GM19372 (cell line): ENCODE data around the gene DAP.

ENCODE experiments used
- ATAC-seq: cut with Tn5 transposase; IDR thresholded peaks from one replicate; pipeline ENCODE4 v1.9.1; 2021; ENCODE audit warnings: mild to moderate bottlenecking, low read depth, moderate library complexity; ENCODE audit not compliant: unreplicated experiment

Gene DAP

GRCh38 chr5:10761933-10762775 is 1.1 kb upstream of the DAP start:
- no peak for ATAC-seq

- ATAC-seq: no peak
Measured at GRCh38 chr5:10760921-10761184, 181 bp downstream of the DAP start.

- ATAC-seq: peak; percentile 38
Measured at GRCh38 chr5:10760096-10760920, 726 bp downstream of the DAP start.

- ATAC-seq: no peak
Measured at GRCh38 chr5:10759111-10759510, 1.9 kb downstream of the DAP start.

- no peak for ATAC-seq
Measured at GRCh38 chr5:10757922-10758555, 3.0 kb downstream of the DAP start.

- no peak for ATAC-seq
Measured at GRCh38 chr5:10757043-10757442, 4.0 kb downstream of the DAP start.

- ATAC-seq: no peak
Measured at GRCh38 chr5:10756549-10756948, 4.5 kb downstream of the DAP start.

- no peak for ATAC-seq
Measured at GRCh38 chr5:10753178-10753577, 7.9 kb downstream of the DAP start.

- ATAC-seq: no peak
Measured at GRCh38 chr5:10752451-10752850, 8.6 kb downstream of the DAP start.

GRCh38 chr5:10750909-10751308 is 10.1 kb downstream of the DAP start:
- ATAC-seq: no peak

- ATAC-seq: no peak
Measured at GRCh38 chr5:10747678-10748622, 13.1 kb downstream of the DAP start.

- no peak for ATAC-seq
Measured at GRCh38 chr5:10746711-10747110, 14.3 kb downstream of the DAP start.

GRCh38 chr5:10745133-10745532 is 15.9 kb downstream of the DAP start:
- ATAC-seq: no peak

GRCh38 chr5:10744681-10745080 is 16.4 kb downstream of the DAP start:
- no peak for ATAC-seq

GRCh38 chr5:10743951-10744350 is 17.1 kb downstream of the DAP start:
- ATAC-seq: no peak

- ATAC-seq: no peak
Measured at GRCh38 chr5:10743526-10743925, 17.5 kb downstream of the DAP start.

- no peak for ATAC-seq
Measured at GRCh38 chr5:10741661-10742060, 19.4 kb downstream of the DAP start.

GRCh38 chr5:10740384-10740783 is 20.6 kb downstream of the DAP start:
- ATAC-seq: no peak

GRCh38 chr5:10737880-10738279 is 23.2 kb downstream of the DAP start:
- ATAC-seq: no peak

- no peak for ATAC-seq
Measured at GRCh38 chr5:10736808-10737207, 24.2 kb downstream of the DAP start.
